Caki2 (cell line): Measurements from ENCODE around the gene UQCC5. TPM values are rescaled to one million over a fixed set of nuclear protein-coding genes. Genes with fewer than 3 reads are reported as not detected.
"Not testable (repeated sequence)": the region's sequence is repeated elsewhere in the genome, so short reads cannot be mapped to it uniquely, and the experiment has no call there.

ENCODE experiments used
- DNase-seq: peaks from one replicate; pipeline ENCODE4 v3.0.0-alpha.2; 2015; ENCODE audit warnings: low read depth
- in situ Hi-C: cut with HindIII; loops from 2 replicates; pipeline ENCODE4 v1.10.0; 2016; ENCODE audit warnings: low sequenced_read_pairs, low pct_unique_long_range_greater_than_20kb, mixed read lengths
- total RNA-seq: library from RNA; depleted of rRNA; stranded (reverse); fragments of >200 nt; shearing (Covaris generic); gene quantifications from 2 replicates; pipeline ENCODE4 v1.2.3, GENCODE V29; 2014; ENCODE audit warnings: low replicate concordance

UQCC5 gene
- total RNA-seq, 1 experiment from 2014 or later, result 35.7 TPM

DNA sequence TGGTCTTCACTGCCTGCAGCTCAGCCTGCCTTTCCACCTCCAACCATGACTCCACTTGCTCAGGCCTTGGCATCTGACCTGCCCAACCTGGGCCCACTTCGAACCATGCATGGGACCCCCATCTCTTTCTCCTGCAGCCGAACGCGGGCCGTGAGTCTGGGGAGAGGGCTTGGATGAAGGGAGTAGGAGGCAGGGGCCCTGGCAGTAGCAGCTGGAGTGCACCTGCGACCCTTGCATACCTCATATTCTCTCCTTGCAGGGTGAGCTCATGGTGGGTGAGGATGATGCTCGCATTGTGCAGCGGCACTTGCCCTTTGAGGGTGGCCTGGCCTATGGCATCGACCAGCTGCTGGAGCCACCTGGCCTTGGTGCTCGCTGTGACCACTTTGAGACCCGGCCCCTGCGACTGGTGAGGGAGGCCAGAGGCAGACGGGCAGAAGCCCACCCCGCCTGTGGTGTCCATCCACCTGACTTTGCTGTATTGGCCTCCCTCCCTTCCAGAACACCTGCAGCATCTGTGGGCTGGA, 16.2 kb upstream of the UQCC5 start:
- DNase-seq, result no peak
- in situ Hi-C loops, result no loop called here

DNA sequence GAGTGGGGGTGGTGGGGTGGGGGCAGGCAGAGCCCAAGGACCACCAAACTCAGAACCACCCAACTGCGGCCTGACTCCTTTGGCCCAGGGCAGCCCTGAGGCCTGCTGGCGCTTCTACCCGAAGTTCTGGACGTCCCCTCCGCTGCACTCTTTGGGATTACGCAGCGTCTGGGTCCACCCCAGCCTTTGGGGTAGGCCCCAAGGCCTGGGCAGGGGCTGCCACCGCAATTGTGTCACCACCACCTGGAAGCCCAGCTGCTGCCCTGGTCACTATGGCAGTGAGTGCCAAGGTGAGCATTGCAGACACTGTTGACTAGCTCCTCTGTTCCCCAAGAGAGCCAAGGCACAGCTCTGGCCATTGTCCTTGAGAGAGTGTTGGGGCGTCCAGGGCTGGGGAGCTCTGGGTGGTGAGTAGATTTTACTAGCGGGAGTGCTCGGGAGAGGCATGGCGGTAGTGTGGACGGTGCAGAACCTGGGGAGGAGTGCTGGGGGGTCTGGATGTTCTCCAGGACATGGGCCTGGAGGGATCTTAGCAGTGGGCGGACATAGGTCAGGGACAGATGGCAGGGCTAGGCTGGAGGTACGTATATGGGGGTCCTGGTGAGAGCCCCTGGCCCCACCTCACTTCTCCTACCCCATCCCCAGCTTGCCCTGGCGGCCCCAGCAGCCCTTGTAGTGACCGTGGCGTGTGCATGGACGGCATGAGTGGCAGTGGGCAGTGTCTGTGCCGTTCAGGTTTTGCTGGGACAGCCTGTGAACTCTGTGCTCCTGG, 15.5 kb upstream of the UQCC5 start:
- in situ Hi-C loops, result no loop called here

DNA sequence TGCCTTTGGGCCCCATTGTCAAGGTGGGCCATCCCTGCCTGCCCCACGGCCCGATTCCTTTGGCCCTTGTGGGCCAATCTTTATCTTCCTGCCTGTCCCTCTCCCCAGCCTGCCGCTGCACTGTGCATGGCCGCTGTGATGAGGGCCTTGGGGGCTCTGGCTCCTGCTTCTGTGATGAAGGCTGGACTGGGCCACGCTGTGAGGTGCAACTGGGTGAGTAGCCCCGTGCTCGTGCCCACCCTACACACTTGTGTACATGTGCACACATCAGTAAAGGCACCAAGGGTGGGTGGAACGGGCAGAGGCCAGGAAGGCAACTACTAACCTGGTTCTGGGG, 14.9 kb upstream of the UQCC5 start:
- in situ Hi-C loops, result no loop called here
- DNase-seq, result no peak

More for the DNA sequence above, 15.5 kb upstream of the UQCC5 start:
- no peak for DNase-seq

DNA sequence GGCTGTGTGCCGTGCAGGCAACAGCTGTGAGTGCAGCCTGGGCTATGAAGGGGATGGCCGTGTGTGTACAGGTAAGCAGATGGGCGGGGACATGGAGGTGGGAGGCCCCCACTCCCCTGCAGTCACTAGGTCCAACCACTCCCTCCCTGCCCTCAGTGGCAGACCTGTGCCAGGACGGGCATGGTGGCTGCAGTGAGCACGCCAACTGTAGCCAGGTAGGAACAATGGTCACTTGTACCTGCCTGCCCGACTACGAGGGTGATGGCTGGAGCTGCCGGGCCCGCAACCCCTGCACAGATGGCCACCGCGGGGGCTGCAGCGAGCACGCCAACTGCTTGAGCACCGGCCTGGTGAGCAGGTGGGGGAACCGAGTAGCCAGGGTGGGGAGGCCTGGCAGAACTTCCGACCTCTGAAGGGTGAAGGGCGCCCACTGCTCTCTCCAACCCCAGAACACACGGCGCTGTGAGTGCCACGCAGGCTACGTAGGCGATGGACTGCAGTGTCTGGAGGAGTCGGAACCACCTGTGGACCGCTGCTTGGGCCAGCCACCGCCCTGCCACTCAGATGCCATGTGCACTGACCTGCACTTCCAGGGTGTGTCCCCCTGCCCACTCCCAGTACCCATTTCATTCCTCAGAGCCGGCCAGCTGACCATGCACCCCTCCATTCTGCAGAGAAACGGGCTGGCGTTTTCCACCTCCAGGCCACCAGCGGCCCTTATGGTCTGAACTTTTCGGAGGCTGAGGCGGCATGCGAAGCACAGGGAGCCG, 14.3 kb upstream of the UQCC5 start:
- in situ Hi-C loops, result no loop called here
- DNase-seq, result no peak

DNA sequence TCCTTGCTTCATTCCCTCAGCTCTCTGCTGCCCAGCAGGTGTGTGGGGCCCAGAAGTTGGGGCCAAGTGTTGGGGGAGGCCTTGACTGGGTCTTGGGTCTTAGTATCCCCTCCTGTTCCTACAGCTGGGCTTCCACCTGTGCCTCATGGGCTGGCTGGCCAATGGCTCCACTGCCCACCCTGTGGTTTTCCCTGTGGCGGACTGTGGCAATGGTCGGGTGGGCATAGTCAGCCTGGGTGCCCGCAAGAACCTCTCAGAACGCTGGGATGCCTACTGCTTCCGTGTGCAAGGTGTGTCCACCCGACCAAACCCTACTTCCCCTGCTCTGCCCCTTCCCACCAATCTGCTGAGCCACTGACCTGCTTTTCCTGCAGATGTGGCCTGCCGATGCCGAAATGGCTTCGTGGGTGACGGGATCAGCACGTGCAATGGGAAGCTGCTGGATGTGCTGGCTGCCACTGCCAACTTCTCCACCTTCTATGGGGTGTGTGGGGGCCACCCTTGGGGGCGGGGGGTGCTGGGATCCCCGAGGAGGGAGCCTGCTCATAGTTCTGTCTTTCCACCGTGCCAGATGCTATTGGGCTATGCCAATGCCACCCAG, 13.7 kb upstream of the UQCC5 start:
- in situ Hi-C loops, result no loop called here
- DNase-seq, result no peak

DNA sequence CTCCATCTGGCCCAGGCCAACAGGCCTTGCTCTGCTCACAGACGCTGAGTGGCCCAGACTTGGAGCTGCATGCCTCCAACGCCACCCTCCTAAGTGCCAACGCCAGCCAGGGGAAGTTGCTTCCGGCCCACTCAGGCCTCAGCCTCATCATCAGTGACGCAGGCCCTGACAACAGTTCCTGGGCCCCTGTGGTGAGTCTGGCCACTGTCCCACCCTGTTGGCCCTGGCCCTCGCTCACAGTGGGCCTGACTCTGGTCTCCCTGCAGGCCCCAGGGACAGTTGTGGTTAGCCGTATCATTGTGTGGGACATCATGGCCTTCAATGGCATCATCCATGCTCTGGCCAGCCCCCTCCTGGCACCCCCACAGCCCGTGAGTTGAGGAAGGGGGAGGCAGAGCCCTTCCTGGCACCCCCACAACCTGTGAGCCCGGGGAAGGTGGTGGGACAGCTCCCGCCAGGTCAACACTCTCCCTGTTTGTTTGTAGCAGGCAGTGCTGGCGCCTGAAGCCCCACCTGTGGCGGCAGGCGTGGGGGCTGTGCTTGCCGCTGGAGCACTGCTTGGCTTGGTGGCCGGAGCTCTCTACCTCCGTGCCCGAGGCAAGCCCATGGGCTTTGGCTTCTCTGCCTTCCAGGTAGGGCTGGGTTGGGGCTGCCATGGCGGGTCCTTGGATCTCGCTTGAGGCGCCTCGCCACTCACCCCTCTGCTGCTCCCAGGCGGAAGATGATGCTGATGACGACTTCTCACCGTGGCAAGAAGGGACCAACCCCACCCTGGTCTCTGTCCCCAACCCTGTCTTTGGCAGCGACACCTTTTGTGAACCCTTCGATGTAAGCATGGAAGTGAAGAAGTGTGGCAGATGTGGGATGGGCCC, 12.8 kb upstream of the UQCC5 start:
- no peak for DNase-seq
- in situ Hi-C loops, result no loop called here

DNA sequence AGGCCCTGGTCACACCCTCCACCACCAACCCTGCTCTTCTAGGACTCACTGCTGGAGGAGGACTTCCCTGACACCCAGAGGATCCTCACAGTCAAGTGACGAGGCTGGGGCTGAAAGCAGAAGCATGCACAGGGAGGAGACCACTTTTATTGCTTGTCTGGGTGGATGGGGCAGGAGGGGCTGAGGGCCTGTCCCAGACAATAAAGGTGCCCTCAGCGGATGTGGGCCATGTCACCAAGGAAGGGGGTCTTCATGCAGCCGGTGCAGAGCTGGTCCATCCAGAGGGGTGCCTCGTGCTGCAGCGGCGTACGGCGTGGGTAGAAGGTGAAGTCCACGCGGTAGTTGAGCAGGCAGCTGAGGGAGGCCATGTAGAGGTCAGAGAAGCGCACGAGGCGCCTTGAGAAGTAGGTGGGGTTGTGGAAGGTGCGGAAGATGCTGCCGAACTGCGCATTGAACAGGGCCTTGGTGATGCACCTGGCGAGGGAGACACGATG, 12.1 kb upstream of the UQCC5 start:
- no peak for DNase-seq
- in situ Hi-C loops, result no loop called here

DNA sequence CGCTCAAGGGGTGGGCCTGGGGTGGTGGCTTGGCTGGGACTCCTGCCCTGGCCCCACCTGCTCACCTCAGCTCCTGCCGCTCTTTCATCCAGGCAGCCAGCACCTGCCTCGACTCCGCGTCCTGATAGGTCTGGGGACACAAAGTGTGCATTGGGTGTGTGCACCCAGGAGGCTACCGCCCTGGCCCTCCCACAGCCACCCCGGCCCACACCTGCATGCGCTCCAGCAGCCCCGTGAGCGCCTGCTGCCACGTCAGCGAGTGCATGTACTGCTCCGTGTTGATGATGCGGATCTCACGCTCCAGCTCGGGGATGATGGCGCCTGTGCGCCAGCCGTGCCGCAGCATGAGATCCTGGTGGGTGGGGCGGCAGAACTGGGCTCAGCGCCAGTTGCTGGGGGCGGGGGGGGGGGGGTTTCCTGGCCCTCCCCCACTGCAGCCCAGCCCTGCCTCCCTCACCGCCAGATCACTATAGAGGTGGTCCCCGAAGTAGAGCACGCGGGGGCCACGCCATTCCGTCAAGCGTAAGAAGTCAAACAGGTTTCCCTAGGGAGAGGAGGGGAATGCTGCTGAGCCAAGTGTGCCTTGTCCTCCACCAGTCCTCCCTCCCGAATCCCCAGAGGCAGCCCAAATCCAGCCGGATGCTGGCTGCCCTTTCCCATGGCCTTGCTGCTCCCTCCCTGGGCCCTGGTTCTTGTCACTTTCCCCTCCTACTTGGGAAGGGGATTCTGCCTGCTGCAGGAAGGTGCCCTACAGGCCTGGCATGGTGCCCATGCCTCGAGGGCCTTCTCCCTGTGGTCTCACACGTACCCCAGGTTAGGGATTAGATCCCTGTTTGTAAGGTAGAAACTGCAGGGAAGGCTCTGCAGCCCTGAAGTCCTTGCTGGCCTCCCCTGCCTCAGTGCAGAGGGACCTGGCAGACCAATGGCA, 11.4 kb upstream of the UQCC5 start:
- in situ Hi-C loops, result no loop called here
- DNase-seq, result no peak

DNA sequence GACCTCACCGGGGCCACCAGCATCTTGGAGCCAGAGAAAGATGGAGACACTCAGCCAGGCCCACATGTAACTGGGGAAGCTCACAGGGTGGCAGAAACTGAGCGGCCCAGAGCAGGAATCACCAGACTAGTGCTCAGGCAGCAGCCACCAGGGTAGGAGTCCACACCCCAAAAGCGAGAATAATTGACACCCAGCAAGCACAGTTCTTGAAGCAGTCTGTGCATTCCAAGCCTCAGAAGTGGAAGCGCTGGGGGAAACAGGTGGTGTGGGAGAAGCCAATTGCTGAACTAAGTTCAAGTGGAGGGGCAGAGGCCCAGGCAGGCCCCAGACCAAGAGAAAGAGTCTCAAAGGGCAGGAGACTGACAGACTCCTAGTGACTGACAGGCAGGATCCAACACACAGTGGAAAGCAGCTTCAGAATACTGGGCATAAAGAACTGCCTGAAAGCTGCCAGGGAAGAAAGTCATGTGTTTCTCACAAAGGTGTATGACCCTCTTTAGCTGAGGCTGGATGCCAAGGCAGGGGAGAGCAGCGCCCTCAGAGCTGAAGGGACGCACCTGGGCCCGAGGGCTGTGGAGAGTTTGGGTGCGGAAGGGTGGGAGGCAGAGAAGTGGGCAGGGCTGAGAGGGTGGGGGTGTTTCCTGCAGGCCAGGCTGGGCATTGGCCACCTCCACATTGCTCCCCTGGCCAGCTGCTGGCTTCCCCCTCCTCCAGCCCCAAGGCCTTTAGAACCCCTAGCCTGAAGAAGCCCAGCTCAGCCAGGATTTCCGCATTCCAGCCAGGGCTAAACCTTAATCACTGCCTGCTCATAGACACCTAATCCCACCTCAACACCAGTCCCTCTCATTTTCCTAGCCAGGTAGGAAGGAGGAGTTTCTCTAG, 10.5 kb upstream of the UQCC5 start:
- in situ Hi-C loops, result no loop called here

DNA sequence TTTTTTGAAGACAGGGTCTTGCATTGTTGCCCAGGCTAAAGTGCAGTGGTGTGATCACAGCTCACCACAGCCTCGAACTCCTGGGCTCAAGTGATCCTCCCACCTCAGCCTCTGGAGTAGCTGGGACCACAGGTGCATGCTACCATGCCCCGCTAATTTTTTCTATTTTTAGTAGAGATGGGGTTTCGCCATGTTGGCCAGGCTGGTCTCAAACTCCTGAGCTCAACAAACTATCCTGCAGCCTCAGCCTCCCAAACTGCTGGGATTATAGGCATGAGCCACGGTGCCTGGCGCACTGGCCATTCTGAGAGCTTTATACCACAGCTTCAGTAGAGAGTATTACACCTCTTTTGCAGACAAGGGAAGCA, 9.8 kb upstream of the UQCC5 start:
- DNase-seq, in situ Hi-C loops: not testable (repeated sequence)

More for the DNA sequence above, 10.5 kb upstream of the UQCC5 start:
- no peak for DNase-seq

DNA sequence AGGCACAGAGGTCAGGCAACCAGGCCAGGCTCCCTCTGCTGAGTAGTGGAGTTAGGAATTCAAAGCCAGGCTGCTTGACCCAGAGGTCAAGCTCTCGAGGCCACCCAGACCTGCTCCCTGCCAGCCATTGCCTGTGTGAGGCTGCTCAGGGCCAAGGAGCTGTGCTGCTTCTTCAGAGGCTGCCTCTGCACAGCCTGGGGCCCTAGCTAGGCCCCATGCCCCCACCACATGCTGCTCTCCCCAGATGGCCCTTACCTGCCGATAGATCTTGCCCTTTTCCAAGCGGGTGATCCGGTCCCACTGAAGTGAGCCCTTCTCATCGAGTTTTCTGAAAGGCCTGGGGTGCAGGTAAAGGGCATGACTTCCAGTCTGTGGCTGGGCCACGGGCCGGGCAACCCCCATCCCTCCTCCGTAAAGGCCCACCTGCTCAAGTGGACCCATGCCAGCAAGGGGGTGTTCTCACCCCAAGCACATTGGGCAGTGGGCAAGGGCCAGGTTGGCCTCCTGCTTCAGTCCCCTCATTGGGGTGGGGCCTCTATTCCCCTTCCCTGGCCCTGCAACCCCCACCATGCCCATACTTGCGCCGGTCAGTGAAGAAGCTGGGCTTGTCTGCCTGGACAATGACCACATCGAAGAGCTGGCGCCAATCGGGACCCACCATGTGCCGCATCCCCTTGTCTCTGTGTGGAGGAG, 9.2 kb upstream of the UQCC5 start:
- in situ Hi-C loops, result no loop called here
- DNase-seq, result no peak

DNA sequence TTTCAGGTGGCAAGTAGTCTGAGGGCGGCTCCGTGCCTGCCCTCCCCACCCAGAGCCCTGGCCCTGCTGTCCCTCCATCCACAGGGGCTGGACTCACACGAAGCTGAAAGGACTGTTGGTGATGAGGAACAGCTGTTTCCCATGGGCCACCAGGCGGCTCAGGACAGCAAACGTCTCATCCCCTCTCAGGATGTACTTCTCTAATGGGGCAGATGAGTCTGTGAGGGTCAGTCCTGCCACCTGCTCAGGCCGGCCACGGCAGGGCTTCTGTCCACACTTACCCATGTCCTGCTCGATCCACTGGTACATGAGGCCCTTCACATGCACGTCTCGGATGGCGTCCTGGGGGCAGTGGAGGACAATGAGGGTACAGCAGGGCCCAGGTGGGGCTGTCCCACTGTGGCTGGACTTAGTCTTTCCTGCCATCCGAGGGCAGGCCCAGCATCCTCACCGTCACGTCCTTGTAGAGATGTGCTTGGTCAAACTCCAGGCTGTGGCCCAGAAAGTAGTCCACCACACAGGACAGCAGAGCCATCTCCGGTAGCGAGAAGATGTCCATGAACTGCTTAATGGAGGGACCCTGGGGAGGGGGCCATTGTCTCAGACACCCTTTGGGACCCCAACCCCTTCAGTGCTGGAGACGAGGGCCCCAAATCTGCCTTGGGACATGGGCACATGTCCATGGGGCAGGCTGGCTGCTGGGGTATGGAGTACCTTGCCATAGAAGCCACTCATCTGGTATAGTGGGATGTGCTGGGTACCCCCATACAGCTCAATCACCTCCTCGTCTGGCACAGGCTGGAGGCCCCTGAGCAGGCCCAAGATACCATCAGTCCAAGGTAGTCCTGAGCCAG, 8.4 kb upstream of the UQCC5 start:
- in situ Hi-C loops, result no loop called here
- DNase-seq, result no peak

DNA sequence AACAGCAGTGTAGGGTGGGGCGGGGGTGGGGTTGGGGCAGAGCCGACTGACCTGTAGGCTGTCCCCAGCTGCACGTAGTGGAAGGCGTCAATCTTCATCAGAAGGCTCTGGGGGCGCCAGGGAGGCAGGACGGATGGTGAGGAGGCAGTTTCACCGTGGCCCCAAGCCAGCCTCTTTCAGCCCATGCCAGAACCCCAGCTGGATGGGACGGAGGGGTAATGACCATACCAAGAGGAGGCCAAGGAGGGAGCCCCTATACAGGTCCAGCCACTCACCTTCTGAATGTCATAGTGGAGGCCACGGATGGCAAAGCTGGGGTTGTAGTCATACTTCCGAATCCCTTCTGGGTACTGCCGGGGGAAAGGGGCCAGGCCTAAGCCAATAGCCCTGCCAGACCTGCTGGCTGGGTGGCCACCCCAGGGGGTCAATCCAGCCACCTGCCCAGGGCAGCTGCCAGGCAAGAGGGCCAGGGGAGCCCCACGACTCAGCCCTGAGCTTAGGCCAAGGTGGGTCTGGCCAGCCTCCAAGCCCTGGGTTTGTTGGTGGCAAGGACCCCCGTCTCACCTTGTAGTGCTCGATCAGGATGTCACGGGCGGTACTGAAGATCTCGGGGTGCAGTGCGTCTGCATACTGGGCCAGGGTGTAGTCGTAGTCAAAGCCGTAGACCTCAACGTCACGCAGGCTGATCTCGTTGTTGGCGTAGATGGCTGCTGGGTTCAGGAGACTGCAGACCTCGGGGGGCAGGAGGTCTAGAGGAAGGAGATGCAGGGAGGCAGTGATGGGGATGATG, 7.6 kb upstream of the UQCC5 start:
- in situ Hi-C loops, result no loop called here
- DNase-seq, result no peak
